ENCODE data around the gene YPEL2. TPM values are rescaled to one million over a fixed set of nuclear protein-coding genes. Genes with fewer than 3 reads are reported as not detected.

YPEL2 gene
- total and polyA plus RNA-seq, 4 experiments from 2014 or later, result 9.9 to 42.4 (median 31.2) TPM

DNA sequence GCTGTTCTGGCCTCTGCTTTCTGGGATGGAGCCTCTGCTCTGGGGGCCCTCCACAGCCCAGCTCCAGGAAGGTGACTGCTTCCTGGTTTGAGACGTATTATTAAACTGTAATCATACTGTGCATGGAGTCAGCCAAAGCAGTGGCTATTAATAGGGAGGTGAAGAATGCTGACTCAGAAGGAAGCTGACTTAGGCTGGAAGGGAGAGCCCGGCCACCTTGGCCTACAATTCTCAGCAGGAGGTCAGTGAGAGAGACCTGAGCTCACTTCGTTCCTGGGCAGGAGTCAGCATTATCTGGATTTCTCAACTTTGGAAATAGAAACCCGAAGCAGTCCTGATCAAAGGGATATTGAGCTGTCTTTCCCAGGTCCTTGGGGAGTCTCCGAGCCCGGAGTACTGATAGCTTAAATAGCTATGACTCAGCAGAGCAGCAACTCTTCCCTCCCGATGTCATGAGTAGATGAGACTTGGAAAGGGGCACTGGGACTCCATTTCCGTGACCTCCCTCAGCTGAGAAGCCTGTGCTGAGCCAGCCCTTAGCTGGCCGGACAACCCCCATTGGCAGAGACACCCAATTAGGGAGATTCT lies 91.8 kb downstream of the YPEL2 start:
- Histone ChIP-seq H3K36me3 (ENCODE audit: insufficient read depth, low read length) (no peaks in the 10 kb centered on the region), H3K27me3 (ENCODE audit: insufficient read depth, low read length) (no peaks in the 10 kb centered on the region), H3K9me3 (ENCODE audit: control insufficient read depth in 1 of 2, low read length in 2 of 2) (no peaks in the 10 kb centered on the region), H3K27ac (ENCODE audit: low read depth, low read length) (no peak overlapping the region), H3K4me1 (ENCODE audit: insufficient read depth, low read length) (peaks cover 6% of the 10 kb centered on the region), H3K4me3 (ENCODE audit: low read length in 2 of 2) (no peak overlapping the region)
- CTCF ChIA-PET (ENCODE audit: partially characterized antibody), result interaction anchor here (1.1 to 24.3 kb wide), 7 partner anchors 9 to 108 kb away, joined by 3 to 500 read pairs (median 4); no protein-coding TSS in a partner anchor
- Mint-ChIP-seq H3K9me3 (no peaks in the 10 kb centered on the region), H3K36me3 (no peaks in the 10 kb centered on the region), H3K27me3 (peaks cover 0 to 1% of the 10 kb centered on the region in 2 donors), H3K4me3 (no peak overlapping the region), H3K27ac (no peak overlapping the region), H3K4me1 (peaks cover 0 to 7% (median 4%) of the 10 kb centered on the region in 4 donors)
- no peak for DNase-seq
- intact Hi-C loops (cut with micrococcal nuclease), result no loop called here
- POLR2A ChIA-PET (ENCODE audit: partially characterized antibody), result interaction anchor here (1.4 kb wide), 1 partner anchor 91 kb away, joined by 3 read pairs; no protein-coding TSS in a partner anchor

DNA sequence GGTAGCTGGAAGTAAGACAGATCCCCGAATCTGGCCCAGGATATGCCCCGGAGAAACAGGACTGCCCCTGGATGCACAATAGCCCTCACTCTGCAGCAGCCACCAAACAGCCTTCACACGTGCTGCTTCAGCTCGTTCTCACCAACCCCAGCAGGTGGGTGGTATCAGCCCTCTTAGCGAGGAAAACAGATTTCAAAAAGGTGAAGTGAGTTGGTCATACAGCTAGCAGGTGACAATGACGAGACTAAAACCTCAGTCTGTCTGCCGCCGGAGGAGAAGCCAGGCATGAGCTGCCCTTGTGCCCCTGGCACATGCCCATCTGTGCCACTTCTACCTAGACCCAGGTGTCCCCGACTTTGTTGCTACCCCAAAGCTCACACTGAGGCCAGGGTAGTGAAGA lies 92.4 kb downstream of the YPEL2 start:
- CTCF ChIA-PET (ENCODE audit: partially characterized antibody), result interaction anchor here (1.1 to 24.3 kb wide), 6 partner anchors 9 to 109 kb away, joined by 3 to 500 read pairs (median 4); no protein-coding TSS in a partner anchor
- H3K9me3 Mint-ChIP-seq, result no peaks in the 10 kb centered on the region
- Histone ChIP-seq H3K36me3 (ENCODE audit: insufficient read depth, low read length) (no peaks in the 10 kb centered on the region), H3K27ac (ENCODE audit: low read depth, low read length) (no peak overlapping the region), H3K4me3 (ENCODE audit: low read length in 2 of 2) (no peak overlapping the region), H3K9me3 (ENCODE audit: control insufficient read depth in 1 of 2, low read length in 2 of 2) (no peaks in the 10 kb centered on the region), H3K4me1 (ENCODE audit: insufficient read depth, low read length) (peaks cover 6% of the 10 kb centered on the region), H3K27me3 (ENCODE audit: insufficient read depth, low read length) (no peaks in the 10 kb centered on the region)
- peaks cover 0 to 1% of the 10 kb centered on the region in 2 donors for H3K27me3 Mint-ChIP-seq
- intact Hi-C loops (cut with micrococcal nuclease), result no loop called here
- no peak for DNase-seq
- POLR2A ChIA-PET (ENCODE audit: partially characterized antibody), result no interaction called here
- peaks cover 0 to 7% (median 4%) of the 10 kb centered on the region in 4 donors for H3K4me1 Mint-ChIP-seq
- H3K27ac Mint-ChIP-seq, result no peak overlapping the region
- no peak overlapping the region for H3K4me3 Mint-ChIP-seq
- H3K36me3 Mint-ChIP-seq, result no peaks in the 10 kb centered on the region

DNA sequence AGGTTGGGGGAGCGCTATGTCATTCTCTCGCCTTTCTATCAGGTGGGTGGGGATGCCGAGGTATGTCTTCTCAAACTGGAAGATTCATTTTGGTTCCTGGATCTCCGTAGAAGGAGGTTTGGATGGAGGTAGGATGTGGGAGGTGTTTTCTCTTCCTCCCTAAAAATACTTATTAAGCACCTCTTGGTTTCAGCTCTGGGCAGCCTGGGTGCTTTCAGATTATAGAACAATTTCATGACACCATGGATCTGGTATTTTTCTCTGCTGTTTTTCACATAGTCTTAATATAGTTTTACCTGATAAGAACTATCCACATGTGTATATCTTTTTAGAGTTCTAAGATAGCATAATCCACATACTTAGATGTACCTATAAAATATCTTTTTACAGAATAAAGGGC lies 92.9 kb downstream of the YPEL2 start:
- Histone ChIP-seq H3K9me3 (ENCODE audit: control insufficient read depth in 1 of 2, low read length in 2 of 2) (no peaks in the 10 kb centered on the region), H3K27ac (ENCODE audit: low read depth, low read length) (no peak overlapping the region), H3K4me1 (ENCODE audit: insufficient read depth, low read length) (peaks cover 6% of the 10 kb centered on the region), H3K36me3 (ENCODE audit: insufficient read depth, low read length) (no peaks in the 10 kb centered on the region), H3K27me3 (ENCODE audit: insufficient read depth, low read length) (no peaks in the 10 kb centered on the region), H3K4me3 (ENCODE audit: low read length in 2 of 2) (no peak overlapping the region)
- H3K9me3 Mint-ChIP-seq, result no peaks in the 10 kb centered on the region
- ChIA-PET CTCF (ENCODE audit: partially characterized antibody) (interaction anchor here (1.4 to 24.3 kb wide), 3 partner anchors 11 to 109 kb away, joined by 4 to 500 read pairs (median 45); no protein-coding TSS in a partner anchor), POLR2A (ENCODE audit: partially characterized antibody) (no interaction called here)
- no peaks in the 10 kb centered on the region for H3K36me3 Mint-ChIP-seq
- no peak overlapping the region for H3K4me3 Mint-ChIP-seq
- DNase-seq, result no peak
- peaks cover 0 to 1% of the 10 kb centered on the region in 2 donors for H3K27me3 Mint-ChIP-seq
- H3K4me1 Mint-ChIP-seq, result peaks cover 0 to 7% (median 4%) of the 10 kb centered on the region in 4 donors
- intact Hi-C loops (cut with micrococcal nuclease), result no loop called here
- peak overlapping the region in 1 of 7 donors; percentile 8 for H3K27ac Mint-ChIP-seq

DNA sequence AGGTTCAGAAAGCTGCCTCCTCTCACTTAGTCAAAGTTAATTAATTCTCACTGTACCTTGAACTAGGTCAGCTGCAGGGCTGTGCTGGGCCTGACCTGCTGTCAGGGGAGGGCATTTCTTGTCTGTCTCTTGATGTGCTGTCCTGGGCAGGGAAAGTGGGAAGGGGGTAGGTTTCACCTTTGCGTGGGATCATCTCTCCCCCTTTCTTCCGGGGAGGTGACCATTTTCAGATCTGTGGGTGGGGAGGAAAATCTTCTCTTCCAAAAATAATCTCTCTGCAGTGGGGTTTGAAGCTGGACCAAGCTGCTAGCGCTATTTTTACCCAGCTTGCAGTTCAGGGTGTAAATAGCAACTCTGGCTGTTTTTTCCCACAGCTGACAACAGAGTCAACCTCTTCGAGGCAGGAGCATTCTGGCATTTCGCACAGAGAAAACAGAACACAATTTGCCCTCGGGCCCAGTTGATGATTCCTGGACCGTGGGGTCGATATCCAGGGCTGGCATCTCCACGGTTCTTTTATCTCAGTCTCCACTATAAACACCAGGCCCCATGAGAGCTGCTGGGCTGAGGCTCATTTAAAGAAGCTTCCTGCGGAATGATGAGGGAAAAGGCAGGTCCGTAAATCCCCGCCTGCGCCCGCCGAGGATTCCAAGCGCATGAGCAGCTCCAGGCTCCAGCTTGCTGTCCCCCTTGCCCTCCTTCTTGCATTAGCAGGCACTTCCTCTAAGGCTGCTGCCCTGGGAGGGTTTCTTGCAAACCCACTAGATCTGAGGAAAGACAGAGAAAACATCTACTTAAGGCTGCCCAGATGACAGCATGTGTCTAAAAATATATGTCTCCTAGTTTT lies 93.9 kb downstream of the YPEL2 start:
- no peak overlapping the region for H3K27ac Mint-ChIP-seq

DNA sequence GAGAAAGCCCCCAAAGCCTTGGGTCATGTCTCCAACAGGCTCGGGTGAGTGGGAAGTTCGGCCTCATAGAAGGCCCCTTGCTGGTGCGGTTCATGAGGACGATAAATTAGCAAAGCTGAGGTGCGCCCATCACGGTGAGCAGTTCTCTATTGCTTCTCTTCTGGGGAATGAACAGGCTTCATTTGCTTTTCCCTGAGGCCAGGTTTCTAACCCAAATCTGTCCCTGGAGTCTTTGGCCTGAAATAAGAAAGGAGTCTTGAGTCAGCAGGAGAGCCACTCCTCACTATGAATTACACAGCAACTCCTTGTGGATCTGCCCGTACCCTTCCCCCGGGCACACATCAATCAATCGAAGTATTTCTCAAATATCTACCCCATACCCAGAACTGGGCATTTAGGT lies 94.6 kb downstream of the YPEL2 start:
- ChIA-PET CTCF (ENCODE audit: partially characterized antibody) (interaction anchor here (2.5 to 24.3 kb wide), 4 partner anchors 10 to 111 kb away, joined by 10 to 500 read pairs (median 38); no protein-coding TSS in a partner anchor), POLR2A (ENCODE audit: partially characterized antibody) (no interaction called here)
- Histone ChIP-seq H3K4me1 (ENCODE audit: insufficient read depth, low read length) (peaks cover 6% of the 10 kb centered on the region), H3K27me3 (ENCODE audit: insufficient read depth, low read length) (no peaks in the 10 kb centered on the region), H3K4me3 (ENCODE audit: low read length in 2 of 2) (no peak overlapping the region), H3K27ac (ENCODE audit: low read depth, low read length) (no peak overlapping the region), H3K9me3 (ENCODE audit: control insufficient read depth in 1 of 2, low read length in 2 of 2) (no peaks in the 10 kb centered on the region), H3K36me3 (ENCODE audit: insufficient read depth, low read length) (no peaks in the 10 kb centered on the region)
- peaks cover 0 to 7% (median 4%) of the 10 kb centered on the region in 4 donors for H3K4me1 Mint-ChIP-seq
- no peak for DNase-seq
- H3K4me3 Mint-ChIP-seq, result no peak overlapping the region
- H3K27me3 Mint-ChIP-seq, result peaks cover 0 to 3% of the 10 kb centered on the region in 2 donors
- H3K36me3 Mint-ChIP-seq, result no peaks in the 10 kb centered on the region
- intact Hi-C loops (cut with micrococcal nuclease), result no loop called here
- no peak overlapping the region for H3K27ac Mint-ChIP-seq
- H3K9me3 Mint-ChIP-seq, result no peaks in the 10 kb centered on the region

More for the DNA sequence above, 93.9 kb downstream of the YPEL2 start:
- H3K9me3 Mint-ChIP-seq, result no peaks in the 10 kb centered on the region
- intact Hi-C loops (cut with micrococcal nuclease), result no loop called here
- H3K4me3 Mint-ChIP-seq, result no peak overlapping the region
- no peak for DNase-seq
- ChIA-PET POLR2A (ENCODE audit: partially characterized antibody) (interaction anchor here (0.6 kb wide), 1 partner anchor 10 kb away, joined by 3 read pairs; no protein-coding TSS in a partner anchor), CTCF (ENCODE audit: partially characterized antibody) (interaction anchor here (6.6 to 24.3 kb wide), 2 partner anchors 96 to 110 kb away, joined by 45 to 500 read pairs; no protein-coding TSS in a partner anchor)
- peaks cover 0 to 3% of the 10 kb centered on the region in 2 donors for H3K27me3 Mint-ChIP-seq
- Histone ChIP-seq H3K27me3 (ENCODE audit: insufficient read depth, low read length) (no peaks in the 10 kb centered on the region), H3K9me3 (ENCODE audit: control insufficient read depth in 1 of 2, low read length in 2 of 2) (no peaks in the 10 kb centered on the region), H3K27ac (ENCODE audit: low read depth, low read length) (no peak overlapping the region), H3K4me3 (ENCODE audit: low read length in 2 of 2) (no peak overlapping the region), H3K4me1 (ENCODE audit: insufficient read depth, low read length) (peaks cover 6% of the 10 kb centered on the region), H3K36me3 (ENCODE audit: insufficient read depth, low read length) (no peaks in the 10 kb centered on the region)
- no peaks in the 10 kb centered on the region for H3K36me3 Mint-ChIP-seq
- H3K4me1 Mint-ChIP-seq, result peaks cover 0 to 7% (median 4%) of the 10 kb centered on the region in 4 donors

DNA sequence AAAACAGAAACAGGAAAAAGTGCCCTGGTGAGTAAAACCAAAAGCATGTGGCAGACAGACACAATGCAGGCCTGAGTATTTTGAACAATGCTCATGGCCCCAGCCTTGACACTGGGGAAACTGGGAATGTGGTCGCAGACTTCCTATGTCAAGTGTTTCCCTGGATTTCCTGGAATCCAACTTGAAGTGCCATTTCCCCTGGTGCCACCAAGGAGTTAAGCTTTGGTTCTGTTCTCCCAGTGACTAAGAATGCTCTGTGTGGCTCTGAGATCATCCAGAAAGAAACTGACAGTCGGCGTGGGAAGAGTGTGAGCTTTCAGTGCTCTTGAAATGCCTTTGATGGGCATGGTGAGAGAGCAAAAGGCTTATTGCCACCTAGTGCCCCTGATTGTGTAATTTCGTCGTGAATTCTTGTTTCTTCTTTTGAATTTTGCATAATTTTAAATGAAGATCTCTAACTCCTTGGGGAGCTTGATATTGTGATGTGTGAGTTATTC lies 96.0 kb downstream of the YPEL2 start:
- Histone ChIP-seq H3K27ac (ENCODE audit: low read depth, low read length) (no peak overlapping the region), H3K4me1 (ENCODE audit: insufficient read depth, low read length) (peaks cover 6% of the 10 kb centered on the region), H3K27me3 (ENCODE audit: insufficient read depth, low read length) (no peaks in the 10 kb centered on the region), H3K36me3 (ENCODE audit: insufficient read depth, low read length) (no peaks in the 10 kb centered on the region), H3K4me3 (ENCODE audit: low read length in 2 of 2) (no peak overlapping the region), H3K9me3 (ENCODE audit: control insufficient read depth in 1 of 2, low read length in 2 of 2) (no peaks in the 10 kb centered on the region)
- H3K27ac Mint-ChIP-seq, result peak overlapping the region in 1 of 7 donors; percentile 2
- H3K27me3 Mint-ChIP-seq, result peaks cover 1 to 4% of the 10 kb centered on the region in 2 donors
- peaks cover 0 to 6% (median 1%) of the 10 kb centered on the region in 8 donors for H3K9me3 Mint-ChIP-seq
- CTCF ChIA-PET (ENCODE audit: partially characterized antibody), result interaction anchor here (0.9 to 24.3 kb wide), 7 partner anchors 12 to 112 kb away, joined by 3 to 500 read pairs (median 10); no protein-coding TSS in a partner anchor
- H3K4me1 Mint-ChIP-seq, result peaks cover 0 to 7% (median 4%) of the 10 kb centered on the region in 4 donors
- no peak for DNase-seq
- intact Hi-C loops (cut with micrococcal nuclease), result loop anchor here (1.0 kb wide), 1 partner anchor 13 kb away; no protein-coding TSS in a partner anchor
- no peaks in the 10 kb centered on the region for H3K36me3 Mint-ChIP-seq
- no peak overlapping the region for H3K4me3 Mint-ChIP-seq
- POLR2A ChIA-PET (ENCODE audit: partially characterized antibody), result interaction anchor here (1.3 to 1.5 kb wide), 2 partner anchors 66 to 97 kb away, joined by 3 to 5 read pairs; no protein-coding TSS in a partner anchor

Data from CD4-positive, alpha-beta memory T cell (primary cell).